ENCODE results near the gene WDR83. TPM values are rescaled to one million over a fixed set of nuclear protein-coding genes. Genes with fewer than 3 reads are reported as not detected.

The WDR83 gene
- total and polyA plus RNA-seq, 2 donors (not counting 3 experiments of a cell fraction or from before 2014, with no cell fraction given), result 10.5 to 11.8 TPM

DNA sequence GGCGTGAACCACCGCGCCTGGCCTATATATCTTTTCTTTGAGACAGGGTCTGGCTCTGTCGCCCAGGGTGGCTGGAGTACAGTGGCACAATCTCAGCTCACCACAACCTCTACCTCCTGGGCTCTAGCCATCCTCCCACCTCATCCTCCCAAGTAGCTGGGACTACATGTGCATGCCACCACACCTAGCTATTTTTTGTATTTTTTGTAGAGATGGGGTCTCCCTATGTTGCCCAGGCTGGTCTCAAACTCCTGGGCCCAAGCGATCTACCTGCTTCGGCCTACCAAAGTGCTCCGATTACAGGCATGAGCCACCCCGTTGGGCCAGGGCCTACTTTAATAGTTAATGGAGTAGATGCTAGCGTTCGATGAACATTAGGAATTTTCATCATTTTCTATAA is 53.7 kb downstream of the WDR83 start:
- H2AFZ ChIP-seq (ENCODE audit: low read depth, low read length), result no peak overlapping the region
- peak overlapping the region; percentile 81 for H3K4me2 ChIP-seq (ENCODE audit: insufficient read depth, low read length)
- no peak overlapping the region for H3K27ac ChIP-seq (ENCODE audit: insufficient read depth, low read depth, low read length)
- peak overlapping the region; percentile 78 for H3K9ac ChIP-seq (replicated peaks; ENCODE audit: extremely low read depth, insufficient read depth, low read length)
- TF ChIP-seq POLR2A (IDR thresholded peaks at IDR 0.05; ENCODE audit: low read depth, low read length) (no peak), GATA2 (IDR thresholded peaks at IDR 0.05; ENCODE audit: insufficient read depth, insufficient read length, low read depth, low read length) (no peak), POLR2AphosphoS5 (IDR thresholded peaks at IDR 0.05; ENCODE audit: insufficient read depth, low read depth, low read length) (no peak), FOS (IDR thresholded peaks at IDR 0.05; ENCODE audit: borderline replicate concordance, insufficient read depth, low read length) (no peak), EZH2 (IDR thresholded peaks at IDR 0.05; ENCODE audit: borderline replicate concordance, low read depth, low read length, severe bottlenecking) (no peak), JUN (IDR thresholded peaks at IDR 0.05; ENCODE audit: borderline replicate concordance, insufficient read depth, insufficient read length, low read depth) (no peak), MYC (IDR thresholded peaks at IDR 0.05; ENCODE audit: low read depth, low read length) (no peak)
- TF ChIP-seq, protein P1, sequence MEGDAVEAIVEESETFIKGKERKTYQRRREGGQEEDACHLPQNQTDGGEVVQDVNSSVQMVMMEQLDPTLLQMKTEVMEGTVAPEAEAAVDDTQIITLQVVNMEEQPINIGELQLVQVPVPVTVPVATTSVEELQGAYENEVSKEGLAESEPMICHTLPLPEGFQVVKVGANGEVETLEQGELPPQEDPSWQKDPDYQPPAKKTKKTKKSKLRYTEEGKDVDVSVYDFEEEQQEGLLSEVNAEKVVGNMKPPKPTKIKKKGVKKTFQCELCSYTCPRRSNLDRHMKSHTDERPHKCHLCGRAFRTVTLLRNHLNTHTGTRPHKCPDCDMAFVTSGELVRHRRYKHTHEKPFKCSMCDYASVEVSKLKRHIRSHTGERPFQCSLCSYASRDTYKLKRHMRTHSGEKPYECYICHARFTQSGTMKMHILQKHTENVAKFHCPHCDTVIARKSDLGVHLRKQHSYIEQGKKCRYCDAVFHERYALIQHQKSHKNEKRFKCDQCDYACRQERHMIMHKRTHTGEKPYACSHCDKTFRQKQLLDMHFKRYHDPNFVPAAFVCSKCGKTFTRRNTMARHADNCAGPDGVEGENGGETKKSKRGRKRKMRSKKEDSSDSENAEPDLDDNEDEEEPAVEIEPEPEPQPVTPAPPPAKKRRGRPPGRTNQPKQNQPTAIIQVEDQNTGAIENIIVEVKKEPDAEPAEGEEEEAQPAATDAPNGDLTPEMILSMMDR (IDR thresholded peaks at IDR 0.05; ENCODE audit: extremely low read depth in 1 of 2, insufficient read depth in 1 of 2, low read depth in 1 of 2, low read length in 2 of 2), result no peak
- TF ChIP-seq, protein P2, sequence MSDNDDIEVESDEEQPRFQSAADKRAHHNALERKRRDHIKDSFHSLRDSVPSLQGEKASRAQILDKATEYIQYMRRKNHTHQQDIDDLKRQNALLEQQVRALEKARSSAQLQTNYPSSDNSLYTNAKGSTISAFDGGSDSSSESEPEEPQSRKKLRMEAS (IDR thresholded peaks at IDR 0.05; ENCODE audit: insufficient read depth, insufficient read length), result no peak
- no peaks in the 10 kb centered on the region for H3K27me3 ChIP-seq (ENCODE audit: control insufficient read depth in 2 of 2, insufficient read depth in 2 of 2, low read length in 2 of 2)
- ChIA-PET CTCF (interaction anchor here (0.9 to 4.5 kb wide), 3 partner anchors 37 to 128 kb away, joined by 3 to 38 read pairs (median 5); no protein-coding TSS in a partner anchor), POLR2A (interaction anchor here (0.6 kb wide), 1 partner anchor 21 kb away, joined by 5 read pairs; no protein-coding TSS in a partner anchor)
- no TSS peak for BruUV-seq (replicated peaks)
- FAIRE-seq, result no peak
- H3K9me3 ChIP-seq (replicated peaks; ENCODE audit: control insufficient read depth, insufficient read depth, low read length), result no peaks in the 10 kb centered on the region
- dilution Hi-C loops (cut with MboI; ENCODE audit: extremely low pct_ligation_motif_present, low sequenced_read_pairs), result no loop called here
- intact Hi-C loops (cut with micrococcal nuclease), result loop anchor here (5.0 kb wide), 1 partner anchor 377 kb away; no protein-coding TSS in a partner anchor
- H3K4me3 ChIP-seq (replicated peaks in 1 of 3; ENCODE audit: insufficient read depth in 1 of 3, low read depth in 1 of 3, low read length in 3 of 3), result peak overlapping the region in 2 of 3 experiments; percentile 62 to 88
- H3K79me2 ChIP-seq (ENCODE audit: control insufficient read depth, insufficient read depth, low read length), result peaks cover 72% of the 10 kb centered on the region
- no peak for DNase-seq (ENCODE audit: low read depth, low spot score)
- H3K36me3 ChIP-seq (ENCODE audit: control insufficient read depth in 2 of 2, extremely low read depth in 1 of 2, insufficient read depth in 2 of 2, low read length in 2 of 2), result peaks cover 9 to 16% of the 10 kb centered on the region in 2 experiments
- H3K9me1 ChIP-seq (replicated peaks; ENCODE audit: control insufficient read depth, extremely low read depth, insufficient read depth, low read length), result no peaks in the 10 kb centered on the region
- H3K4me1 ChIP-seq (ENCODE audit: control insufficient read depth, extremely low read depth, insufficient read depth, low read length), result peaks cover 10% of the 10 kb centered on the region
- H4K20me1 ChIP-seq (replicated peaks; ENCODE audit: control insufficient read depth, extremely low read depth, insufficient read depth, low read length), result no peaks in the 10 kb centered on the region
